ENCODE data around the gene ULBP1. TPM values are rescaled to one million over a fixed set of nuclear protein-coding genes. Genes with fewer than 3 reads are reported as not detected.
"Not testable (repeated sequence)": the region's sequence is repeated elsewhere in the genome, so short reads cannot be mapped to it uniquely, and the experiment has no call there.

Gene ULBP1
- total RNA-seq, 1 donor from 2014 or later = not detected

GRCh38 chr6:149950423-149950822 is 13.3 kb upstream of the ULBP1 start:
- H3K27ac ChIP-seq (ENCODE audit: low read depth, low read length) = no peak overlapping the region
- H3K4me1 ChIP-seq (ENCODE audit: control insufficient read depth in 3 of 3, insufficient read depth in 3 of 3, low read length in 3 of 3) = peaks cover 0 to 3% (median 0%) of the 10 kb centered on the region in 3 donors
- no peak overlapping the region for H3K4me3 ChIP-seq (ENCODE audit: low read length in 3 of 3)
- H3K36me3 ChIP-seq (ENCODE audit: control insufficient read depth in 3 of 3, insufficient read depth in 3 of 3, low read length in 3 of 3) = no peaks in the 10 kb centered on the region
- H3K9ac ChIP-seq (ENCODE audit: low read depth in 1 of 3, low read length in 3 of 3) = no peak overlapping the region
- H3K9me3 ChIP-seq (ENCODE audit: control insufficient read depth in 3 of 3, low read length in 3 of 3) = no peaks in the 10 kb centered on the region
- H3K27me3 ChIP-seq (ENCODE audit: control insufficient read depth in 3 of 3, insufficient read depth in 3 of 3, low read length in 3 of 3) = peaks cover 42 to 54% (median 52%) of the 10 kb centered on the region in 3 donors

- H3K27me3 ChIP-seq (ENCODE audit: control insufficient read depth in 3 of 3, insufficient read depth in 3 of 3, low read length in 3 of 3) = peaks cover 49 to 61% (median 58%) of the 10 kb centered on the region in 3 donors
- H3K4me3 ChIP-seq (ENCODE audit: low read length in 3 of 3) = no peak overlapping the region
- no peak overlapping the region for H3K9ac ChIP-seq (ENCODE audit: low read depth in 1 of 3, low read length in 3 of 3)
- no peaks in the 10 kb centered on the region for H3K36me3 ChIP-seq (ENCODE audit: control insufficient read depth in 3 of 3, insufficient read depth in 3 of 3, low read length in 3 of 3)
- H3K9me3 ChIP-seq (ENCODE audit: control insufficient read depth in 3 of 3, low read length in 3 of 3) = no peaks in the 10 kb centered on the region
- H3K4me1 ChIP-seq (ENCODE audit: control insufficient read depth in 3 of 3, insufficient read depth in 3 of 3, low read length in 3 of 3) = peaks cover 0 to 3% (median 0%) of the 10 kb centered on the region in 3 donors
- H3K27ac ChIP-seq (ENCODE audit: low read depth, low read length) = no peak overlapping the region
These were observed 12.6 kb upstream of the ULBP1 start for GRCh38 chr6:149951096-149951495.

GRCh38 chr6:149951626-149952025 is 12.1 kb upstream of the ULBP1 start:
- no peaks in the 10 kb centered on the region for H3K9me3 ChIP-seq (ENCODE audit: control insufficient read depth in 3 of 3, low read length in 3 of 3)
- H3K27me3 ChIP-seq (ENCODE audit: control insufficient read depth in 3 of 3, insufficient read depth in 3 of 3, low read length in 3 of 3) = peaks cover 51 to 63% (median 60%) of the 10 kb centered on the region in 3 donors
- no peak overlapping the region for H3K9ac ChIP-seq (ENCODE audit: low read depth in 1 of 3, low read length in 3 of 3)
- H3K4me3 ChIP-seq (ENCODE audit: low read length in 3 of 3) = no peak overlapping the region
- H3K4me1 ChIP-seq (ENCODE audit: control insufficient read depth in 3 of 3, insufficient read depth in 3 of 3, low read length in 3 of 3) = peaks cover 0 to 3% (median 0%) of the 10 kb centered on the region in 3 donors
- H3K27ac ChIP-seq (ENCODE audit: low read depth, low read length) = no peak overlapping the region
- H3K36me3 ChIP-seq (ENCODE audit: control insufficient read depth in 3 of 3, insufficient read depth in 3 of 3, low read length in 3 of 3) = no peaks in the 10 kb centered on the region

GRCh38 chr6:149953390-149953789 is 10.4 kb upstream of the ULBP1 start:
- H3K27ac ChIP-seq (ENCODE audit: low read depth, low read length); H3K4me3 ChIP-seq (ENCODE audit: low read length in 3 of 3); H3K9me3 ChIP-seq (ENCODE audit: control insufficient read depth in 3 of 3, low read length in 3 of 3); H3K36me3 ChIP-seq (ENCODE audit: control insufficient read depth in 3 of 3, insufficient read depth in 3 of 3, low read length in 3 of 3); H3K9ac ChIP-seq (ENCODE audit: low read depth in 1 of 3, low read length in 3 of 3); H3K4me1 ChIP-seq (ENCODE audit: control insufficient read depth in 3 of 3, insufficient read depth in 3 of 3, low read length in 3 of 3): not testable (repeated sequence)
- H3K27me3 ChIP-seq (ENCODE audit: control insufficient read depth in 3 of 3, insufficient read depth in 3 of 3, low read length in 3 of 3) = peaks cover 51 to 61% (median 61%) of the 10 kb centered on the region in 3 donors

GRCh38 chr6:149953934-149954327 is 9.8 kb upstream of the ULBP1 start:
- not testable (repeated sequence) for H3K9ac ChIP-seq (ENCODE audit: low read depth in 1 of 3, low read length in 3 of 3); H3K27ac ChIP-seq (ENCODE audit: low read depth, low read length); H3K9me3 ChIP-seq (ENCODE audit: control insufficient read depth in 3 of 3, low read length in 3 of 3); H3K4me3 ChIP-seq (ENCODE audit: low read length in 3 of 3); H3K4me1 ChIP-seq (ENCODE audit: control insufficient read depth in 3 of 3, insufficient read depth in 3 of 3, low read length in 3 of 3); H3K36me3 ChIP-seq (ENCODE audit: control insufficient read depth in 3 of 3, insufficient read depth in 3 of 3, low read length in 3 of 3)
- peaks cover 48 to 61% (median 57%) of the 10 kb centered on the region in 3 donors for H3K27me3 ChIP-seq (ENCODE audit: control insufficient read depth in 3 of 3, insufficient read depth in 3 of 3, low read length in 3 of 3)

GRCh38 chr6:149954328-149954983 is 9.3 kb upstream of the ULBP1 start:
- H3K9me3 ChIP-seq (ENCODE audit: control insufficient read depth in 3 of 3, low read length in 3 of 3); H3K9ac ChIP-seq (ENCODE audit: low read depth in 1 of 3, low read length in 3 of 3); H3K4me1 ChIP-seq (ENCODE audit: control insufficient read depth in 3 of 3, insufficient read depth in 3 of 3, low read length in 3 of 3); H3K27ac ChIP-seq (ENCODE audit: low read depth, low read length); H3K36me3 ChIP-seq (ENCODE audit: control insufficient read depth in 3 of 3, insufficient read depth in 3 of 3, low read length in 3 of 3); H3K4me3 ChIP-seq (ENCODE audit: low read length in 3 of 3): not testable (repeated sequence)
- H3K27me3 ChIP-seq (ENCODE audit: control insufficient read depth in 3 of 3, insufficient read depth in 3 of 3, low read length in 3 of 3) = peaks cover 48 to 64% (median 61%) of the 10 kb centered on the region in 3 donors

GRCh38 chr6:149954984-149955653 is 8.6 kb upstream of the ULBP1 start:
- H3K27me3 ChIP-seq (ENCODE audit: control insufficient read depth in 3 of 3, insufficient read depth in 3 of 3, low read length in 3 of 3) = peaks cover 48 to 66% (median 58%) of the 10 kb centered on the region in 3 donors
- H3K4me1 ChIP-seq (ENCODE audit: control insufficient read depth in 3 of 3, insufficient read depth in 3 of 3, low read length in 3 of 3); H3K27ac ChIP-seq (ENCODE audit: low read depth, low read length); H3K9me3 ChIP-seq (ENCODE audit: control insufficient read depth in 3 of 3, low read length in 3 of 3); H3K9ac ChIP-seq (ENCODE audit: low read depth in 1 of 3, low read length in 3 of 3); H3K4me3 ChIP-seq (ENCODE audit: low read length in 3 of 3); H3K36me3 ChIP-seq (ENCODE audit: control insufficient read depth in 3 of 3, insufficient read depth in 3 of 3, low read length in 3 of 3): not testable (repeated sequence)

GRCh38 chr6:149955654-149956317 is 8.0 kb upstream of the ULBP1 start:
- not testable (repeated sequence) for H3K27ac ChIP-seq (ENCODE audit: low read depth, low read length); H3K9ac ChIP-seq (ENCODE audit: low read depth in 1 of 3, low read length in 3 of 3); H3K4me3 ChIP-seq (ENCODE audit: low read length in 3 of 3); H3K36me3 ChIP-seq (ENCODE audit: control insufficient read depth in 3 of 3, insufficient read depth in 3 of 3, low read length in 3 of 3); H3K4me1 ChIP-seq (ENCODE audit: control insufficient read depth in 3 of 3, insufficient read depth in 3 of 3, low read length in 3 of 3); H3K9me3 ChIP-seq (ENCODE audit: control insufficient read depth in 3 of 3, low read length in 3 of 3)
- peaks cover 48 to 66% (median 52%) of the 10 kb centered on the region in 3 donors for H3K27me3 ChIP-seq (ENCODE audit: control insufficient read depth in 3 of 3, insufficient read depth in 3 of 3, low read length in 3 of 3)

GRCh38 chr6:149958124-149958523 is 5.6 kb upstream of the ULBP1 start:
- not testable (repeated sequence) for H3K36me3 ChIP-seq (ENCODE audit: control insufficient read depth in 3 of 3, insufficient read depth in 3 of 3, low read length in 3 of 3); H3K4me1 ChIP-seq (ENCODE audit: control insufficient read depth in 3 of 3, insufficient read depth in 3 of 3, low read length in 3 of 3); H3K9ac ChIP-seq (ENCODE audit: low read depth in 1 of 3, low read length in 3 of 3); H3K4me3 ChIP-seq (ENCODE audit: low read length in 3 of 3); H3K9me3 ChIP-seq (ENCODE audit: control insufficient read depth in 3 of 3, low read length in 3 of 3); H3K27ac ChIP-seq (ENCODE audit: low read depth, low read length)
- peaks cover 34 to 61% (median 53%) of the 10 kb centered on the region in 3 donors for H3K27me3 ChIP-seq (ENCODE audit: control insufficient read depth in 3 of 3, insufficient read depth in 3 of 3, low read length in 3 of 3)

- not testable (repeated sequence) for H3K9me3 ChIP-seq (ENCODE audit: control insufficient read depth in 3 of 3, low read length in 3 of 3); H3K27ac ChIP-seq (ENCODE audit: low read depth, low read length); H3K4me3 ChIP-seq (ENCODE audit: low read length in 3 of 3); H3K9ac ChIP-seq (ENCODE audit: low read depth in 1 of 3, low read length in 3 of 3); H3K36me3 ChIP-seq (ENCODE audit: control insufficient read depth in 3 of 3, insufficient read depth in 3 of 3, low read length in 3 of 3)
- Histone ChIP-seq H3K4me1 (ENCODE audit: control insufficient read depth in 3 of 3, insufficient read depth in 3 of 3, low read length in 3 of 3) (peaks cover 16 to 19% (median 16%) of the 10 kb centered on the region in 3 donors), H3K27me3 (ENCODE audit: control insufficient read depth in 3 of 3, insufficient read depth in 3 of 3, low read length in 3 of 3) (peaks cover 43 to 67% (median 59%) of the 10 kb centered on the region in 3 donors)
These were observed 3.9 kb upstream of the ULBP1 start for GRCh38 chr6:149959806-149960205.
